GM18861 (cell line): ENCODE data around the gene RCC2.

Experiments
- ATAC-seq: cut with Tn5 transposase; IDR thresholded peaks from one replicate; pipeline ENCODE4 v1.9.1; 2021; ENCODE audit not compliant: unreplicated experiment

RCC2 gene

DNA sequence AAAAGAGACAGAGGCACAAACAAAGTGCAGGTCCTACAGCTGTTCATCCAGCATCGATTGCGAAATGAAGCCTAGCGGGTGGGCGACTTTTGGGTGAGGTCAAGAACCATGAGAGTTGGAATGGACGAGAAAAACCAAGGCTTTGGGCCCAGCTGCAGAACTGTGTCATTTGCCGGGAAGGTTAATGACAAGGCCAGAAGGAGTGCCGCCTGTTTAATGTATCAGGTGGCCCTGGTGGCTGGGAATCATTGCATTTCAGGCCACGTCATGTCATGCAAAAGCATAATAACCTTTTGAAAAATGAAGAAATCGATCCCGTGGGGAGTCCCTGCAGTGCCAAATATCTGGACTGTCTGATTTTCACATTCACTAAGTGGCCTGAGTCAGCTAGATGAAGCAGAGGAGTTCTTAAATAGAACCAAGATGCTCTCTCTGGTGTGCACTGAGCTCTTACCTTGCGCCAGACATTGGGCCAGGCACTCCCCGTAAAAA is 8.1 kb upstream of the RCC2 start:
- ATAC-seq: no peak

DNA sequence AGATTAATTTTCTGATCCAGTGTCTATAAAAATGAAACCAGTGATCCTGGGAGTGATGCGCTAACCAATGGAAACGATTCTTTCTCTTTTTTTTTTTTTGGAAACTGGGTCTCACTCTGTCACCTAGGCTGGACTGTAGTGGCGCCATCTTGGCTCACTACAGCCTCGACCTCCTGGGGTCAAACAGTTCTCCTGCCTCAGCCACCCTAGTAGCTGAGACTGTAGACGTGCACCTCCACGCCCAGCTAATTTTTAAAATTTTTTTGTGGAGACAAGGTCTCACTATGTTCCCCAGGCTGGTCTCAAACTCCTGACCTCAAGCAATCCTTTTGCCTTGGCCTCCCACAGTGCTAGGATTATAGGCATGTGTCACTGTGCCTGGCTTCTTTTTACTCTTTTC is 3.4 kb upstream of the RCC2 start:
- no peak for ATAC-seq

DNA sequence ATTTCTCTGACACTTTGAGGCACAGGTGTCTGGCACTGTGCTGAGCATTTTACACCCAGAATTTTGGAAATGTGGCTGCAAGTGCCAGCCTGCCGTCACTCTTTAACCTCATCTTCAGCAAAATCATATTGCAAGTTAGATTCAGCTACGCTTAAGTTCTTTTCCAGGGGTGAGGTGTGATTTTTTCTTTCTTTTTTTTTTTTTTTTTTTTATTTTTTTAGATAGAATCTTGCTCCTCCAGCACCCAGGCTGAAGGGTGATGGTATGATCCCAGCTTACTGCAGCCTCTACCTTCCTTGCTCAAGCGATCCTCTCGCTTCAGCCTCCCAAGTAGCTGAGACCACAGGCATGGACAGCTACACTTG is 2.5 kb upstream of the RCC2 start:
- ATAC-seq: no peak

GRCh38 chr1:17441265-17441992 is 2.0 kb upstream of the RCC2 start:
- no peak for ATAC-seq

DNA sequence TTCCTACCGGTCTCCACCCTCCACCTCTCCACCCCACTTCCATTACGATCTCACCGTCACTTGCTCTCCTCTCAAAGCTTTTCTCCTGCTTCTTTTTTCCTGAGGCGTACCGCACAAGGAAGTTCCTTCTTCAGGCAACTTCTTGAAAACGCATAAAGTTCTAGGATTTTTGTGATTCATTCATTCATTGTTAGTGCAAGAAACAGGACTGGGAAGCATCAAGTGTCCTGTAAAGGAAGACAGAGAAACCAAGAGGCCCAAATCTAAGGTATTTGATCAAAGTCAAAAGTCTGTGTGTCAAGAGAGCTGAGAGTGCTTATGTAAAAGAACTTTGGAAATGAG is 1.3 kb upstream of the RCC2 start:
- no peak for ATAC-seq

- no peak for ATAC-seq
Measured at GRCh38 chr1:17440074-17440826, 773 bp upstream of the RCC2 start.

GRCh38 chr1:17438318-17439249 is 893 bp downstream of the RCC2 start:
- ATAC-seq: no peak

DNA sequence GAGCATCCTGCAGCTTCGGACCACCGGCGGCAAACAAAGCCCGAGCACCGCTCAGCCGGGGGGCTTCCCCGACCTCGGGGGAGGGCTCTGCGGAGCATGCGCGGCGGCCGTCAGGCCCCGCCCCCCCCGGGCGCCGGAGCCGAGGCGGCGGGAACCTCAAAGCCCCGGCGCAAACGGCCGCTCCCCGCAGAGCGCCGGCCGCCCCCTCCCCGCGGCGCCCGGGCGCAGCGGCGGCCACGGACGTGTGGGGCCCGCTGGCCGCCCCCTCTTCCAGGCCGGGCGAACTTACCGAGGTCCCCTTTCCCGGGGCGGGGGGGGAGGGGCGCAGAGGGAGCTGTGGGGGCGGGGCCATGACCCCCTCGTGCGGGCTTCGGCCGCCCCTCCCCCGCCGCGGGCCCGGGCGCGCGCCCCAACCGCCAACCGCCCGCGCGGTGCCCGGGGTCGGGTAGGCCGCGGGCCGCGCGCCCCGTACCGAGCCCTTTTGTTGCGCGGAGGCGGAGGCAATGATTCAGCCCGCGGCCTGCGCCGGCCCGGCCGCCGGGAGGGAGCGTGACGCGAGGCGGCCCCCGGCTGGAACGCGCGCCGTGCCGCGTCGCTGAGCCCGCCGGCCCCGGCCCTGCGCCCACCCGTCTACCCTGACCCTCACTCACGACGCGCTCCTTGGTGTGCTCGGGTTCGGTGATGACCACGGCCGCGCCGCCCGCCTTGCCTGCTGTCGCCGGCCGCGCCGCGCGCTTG is 1.7 kb downstream of the RCC2 start:
- no peak for ATAC-seq

DNA sequence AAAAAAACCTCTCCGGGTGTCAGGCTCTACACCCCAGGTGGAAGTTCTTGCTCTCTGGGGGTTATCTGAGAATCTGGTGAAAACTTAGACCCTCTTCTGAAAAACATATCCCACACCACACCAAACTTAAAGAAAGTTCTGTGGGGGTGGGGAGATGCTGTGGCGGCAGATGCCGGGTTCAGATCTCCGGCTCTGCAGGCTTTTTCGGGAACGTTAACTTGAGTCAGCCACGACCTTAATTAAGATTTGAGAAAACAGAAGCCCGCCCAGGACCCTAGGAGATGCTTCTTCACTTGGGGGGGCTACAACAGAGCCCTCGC is 2.3 kb downstream of the RCC2 start:
- ATAC-seq: no peak

DNA sequence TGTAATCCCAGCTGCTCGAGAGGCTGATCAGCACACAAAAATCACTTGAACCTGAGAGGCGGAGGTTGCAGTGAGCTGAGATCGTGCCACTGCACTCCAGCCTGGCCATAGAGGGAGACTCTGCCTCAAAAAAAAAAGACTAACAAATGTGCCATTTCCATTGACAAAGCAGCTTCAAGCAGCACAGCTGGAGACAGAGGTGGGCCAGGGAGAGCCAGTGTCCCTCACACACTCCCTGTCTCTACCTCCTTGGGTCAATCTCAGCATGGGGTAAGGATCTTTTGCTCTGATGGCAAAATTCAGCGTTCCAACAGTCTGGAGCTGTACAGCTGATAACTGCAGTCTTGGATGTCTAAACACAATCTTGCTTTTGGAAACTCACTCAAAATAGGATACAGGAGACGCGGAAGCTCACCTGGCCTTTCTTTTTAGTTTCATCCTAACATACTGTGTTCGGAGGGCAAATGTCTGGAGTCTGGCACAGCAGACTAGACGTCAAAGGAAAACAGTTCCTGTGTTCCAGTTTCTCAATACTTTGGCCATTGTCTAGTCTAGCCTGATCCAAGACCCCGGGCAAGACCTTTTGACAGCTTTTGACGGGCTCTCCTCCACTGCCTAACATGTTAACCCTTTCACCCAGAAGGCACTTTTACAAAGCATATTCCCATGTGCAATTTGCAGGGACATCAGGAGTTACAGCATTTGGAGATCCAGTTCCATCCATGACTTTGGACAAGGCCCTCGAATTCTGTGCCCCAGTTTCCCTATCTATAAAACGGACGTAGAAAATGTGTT is 2.9 kb downstream of the RCC2 start:
- ATAC-seq: no peak

GRCh38 chr1:17434601-17435000 is 4.9 kb downstream of the RCC2 start:
- ATAC-seq: no peak

GRCh38 chr1:17434016-17434415 is 5.5 kb downstream of the RCC2 start:
- no peak for ATAC-seq

DNA sequence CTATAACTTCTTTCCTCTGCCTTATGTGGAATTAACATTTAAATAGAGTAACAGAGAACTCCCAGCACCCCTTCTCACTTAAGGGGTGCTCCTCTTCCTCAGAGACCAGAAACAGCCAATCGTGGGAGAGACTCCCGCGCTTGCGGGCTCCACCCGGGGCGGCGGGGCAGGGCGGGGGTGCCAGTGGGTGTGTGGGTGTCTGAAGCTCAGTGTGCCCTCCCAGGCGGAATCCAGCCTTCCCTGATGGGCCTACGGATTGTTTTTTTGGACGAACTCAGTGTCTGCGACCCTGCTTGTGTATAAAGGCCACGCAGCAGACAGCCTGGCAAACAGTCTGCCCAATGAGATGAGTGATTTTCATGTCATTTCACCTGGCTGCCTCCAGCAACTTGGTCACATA is 6.2 kb downstream of the RCC2 start:
- no peak for ATAC-seq

- no peak for ATAC-seq
Measured at GRCh38 chr1:17432412-17432811, 7.1 kb downstream of the RCC2 start.

DNA sequence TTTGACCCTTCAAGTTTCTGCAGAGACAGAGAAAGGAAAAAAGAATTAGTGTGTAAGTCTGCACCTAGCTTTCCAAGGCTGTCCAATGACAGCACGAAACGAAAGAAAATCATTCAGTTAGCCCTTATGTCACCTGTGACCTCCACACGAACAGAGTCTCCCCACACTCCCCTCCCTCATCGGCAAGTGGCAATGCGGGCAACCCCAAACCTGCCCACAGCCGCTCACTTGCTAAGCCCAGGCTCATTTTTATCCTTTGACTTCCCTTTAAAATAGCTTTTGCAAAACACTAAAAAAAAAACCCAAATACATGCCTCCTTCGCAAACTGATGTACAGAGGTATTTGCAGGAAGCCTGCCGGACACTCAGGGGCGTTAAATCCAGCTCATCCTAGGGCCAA is 10.3 kb downstream of the RCC2 start:
- ATAC-seq: no peak

GRCh38 chr1:17427696-17428660 is 11.5 kb downstream of the RCC2 start:
- ATAC-seq: no peak

- no peak for ATAC-seq
Measured at GRCh38 chr1:17425806-17426600, 13.5 kb downstream of the RCC2 start.

DNA sequence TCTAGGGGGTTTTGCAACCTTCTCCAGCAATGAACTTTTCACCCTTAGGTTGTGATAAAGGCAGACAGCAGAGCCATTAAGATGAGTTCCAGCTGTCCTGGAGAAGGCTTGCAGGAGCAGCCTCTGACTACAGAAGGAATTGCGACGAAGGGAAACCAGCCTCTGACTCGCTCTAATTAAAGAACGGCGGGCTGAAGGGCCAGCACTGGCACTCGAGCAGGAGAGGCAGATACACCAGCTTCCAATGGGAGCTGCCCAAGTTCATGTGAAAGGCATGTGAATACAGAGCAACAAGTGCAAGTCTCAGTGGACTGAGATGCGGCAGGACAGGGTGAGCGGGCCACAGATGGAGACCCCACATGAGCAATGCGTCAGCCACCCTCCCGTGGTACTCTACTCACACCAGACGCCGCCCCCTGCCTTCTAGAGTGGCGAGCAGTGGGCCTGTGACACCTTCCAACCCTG is 15.7 kb downstream of the RCC2 start:
- ATAC-seq: no peak
